GM12891 (cell line): ENCODE results near the gene PROSER3.

Experiments used
- DNase-seq: peaks from one replicate; pipeline ENCODE4 v3.0.0; 2011; ENCODE audit warnings: low spot score; ENCODE audit not compliant: insufficient read length
- FAIRE-seq: peaks from 2 replicates; lab custom pipeline; 2011; peaks lifted over from hg19 to GRCh38; lab: Jason Lieb, UNC
- PAX5 ChIP-seq: IDR thresholded peaks from 2 replicates; pipeline ENCODE4 v1.6.1; 2011; ENCODE audit warnings: low read length, moderate library complexity, mild to moderate bottlenecking; ENCODE audit not compliant: insufficient read depth, severe bottlenecking
- POLR2A ChIP-seq: IDR thresholded peaks from 2 replicates; pipeline ENCODE4 v1.6.1; 2011; ENCODE audit warnings: low read depth, low read length, control low read depth
- POLR2AphosphoS5 ChIP-seq: IDR thresholded peaks from 2 replicates; pipeline ENCODE4 v1.6.1; 2011; ENCODE audit warnings: low read depth, low read length, control low read depth
- POU2F2 ChIP-seq: IDR thresholded peaks from 2 replicates; pipeline ENCODE4 v1.6.1; 2011; ENCODE audit warnings: low read depth, mild to moderate bottlenecking, control low read depth, low read length, moderate library complexity
- SPI1 ChIP-seq: IDR thresholded peaks from 2 replicates; pipeline ENCODE4 v1.6.1; 2011; ENCODE audit warnings: low read depth, low read length, control low read depth
- TAF1 ChIP-seq: IDR thresholded peaks from 2 replicates; pipeline ENCODE4 v1.6.1; 2011; ENCODE audit warnings: low read depth, low read length, control low read depth

PROSER3 gene

DNA sequence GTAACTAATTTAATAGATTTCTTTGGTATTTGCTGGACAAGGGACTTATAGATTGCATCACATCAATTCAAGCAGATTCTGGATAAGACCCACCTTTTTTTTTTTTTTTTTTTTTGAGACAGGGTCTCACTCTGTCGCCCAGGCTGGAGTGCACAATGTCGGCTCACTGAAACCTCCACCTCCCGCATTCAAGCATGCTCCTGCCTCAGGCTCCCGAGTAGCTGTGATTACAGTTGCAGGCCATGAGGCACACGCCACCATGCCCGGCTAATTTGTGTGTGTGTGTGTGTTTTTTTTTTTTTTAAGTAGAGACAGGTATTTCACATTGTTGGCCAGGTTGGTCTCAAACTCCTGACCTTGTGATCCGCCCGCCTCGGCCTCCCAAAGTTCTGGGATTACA, 58.9 kb downstream of the PROSER3 start:
- FAIRE-seq: no peak
- no peak for DNase-seq
- TF ChIP-seq POU2F2 (no peak), SPI1 (no peak), POLR2AphosphoS5 (no peak), TAF1 (no peak), PAX5 (no peak), POLR2A (no peak)

DNA sequence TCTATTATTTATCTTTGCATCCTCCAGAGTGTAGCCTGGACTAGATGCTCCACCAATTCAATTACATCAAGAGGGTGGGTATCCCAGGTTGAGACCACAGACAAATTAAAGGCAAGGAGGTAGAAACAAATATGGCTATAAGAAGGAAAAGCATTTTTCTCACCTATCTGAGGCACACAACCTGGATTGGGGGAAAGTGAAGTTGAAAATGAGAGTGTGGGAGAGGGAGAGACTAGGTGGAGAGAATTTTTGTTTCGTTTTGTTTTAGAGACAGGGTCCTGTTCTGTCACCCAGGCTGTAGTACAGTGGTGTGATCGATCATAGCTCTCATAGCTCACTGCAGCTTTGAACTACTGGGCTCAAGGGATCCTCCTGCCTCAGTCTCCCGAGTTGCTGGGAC, 60.5 kb downstream of the PROSER3 start:
- FAIRE-seq: no peak
- DNase-seq: no peak
- TF ChIP-seq PAX5 (no peak), POLR2A (no peak), POU2F2 (no peak), POLR2AphosphoS5 (no peak), TAF1 (no peak), SPI1 (no peak)
